ENCODE data around the gene RRM1. TPM values are rescaled to one million over a fixed set of nuclear protein-coding genes. Genes with fewer than 3 reads are reported as not detected.
"Not testable (repeated sequence)": the region's sequence is repeated elsewhere in the genome, so short reads cannot be mapped to it uniquely, and the experiment has no call there.

RRM1 gene
- total and polyA plus RNA-seq, 8 donors: 3.3 to 27.8 (median 17.8) TPM

DNA sequence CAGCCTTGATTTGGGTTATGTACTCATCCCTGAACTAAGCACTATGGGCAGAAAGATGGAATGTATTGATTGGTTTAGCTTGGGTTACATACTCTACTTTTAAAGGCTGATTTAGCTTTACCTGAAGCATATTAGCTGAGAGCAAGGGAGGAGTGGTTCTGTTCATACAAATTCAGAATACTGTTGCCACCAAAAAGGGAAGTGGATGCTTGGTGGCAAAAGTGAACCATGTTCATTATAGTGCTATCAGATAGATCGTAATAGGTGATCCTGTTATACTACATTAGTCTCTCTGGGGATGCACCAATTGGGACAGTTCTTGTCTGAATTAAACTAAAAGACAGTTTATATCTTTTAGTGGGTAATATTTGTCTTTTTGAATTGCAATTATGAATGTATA lies 44.5 kb upstream of the RRM1 start:
- Histone ChIP-seq H3K27ac (no peak overlapping the region), H3K9me3 (no peaks in the 10 kb centered on the region), H3K36me3 (no peaks in the 10 kb centered on the region), H3K4me3 (no peak overlapping the region), H3K4me1 (no peaks in the 10 kb centered on the region), H3K27me3 (no peaks in the 10 kb centered on the region)
- 95 to 100% methylated on average over 1 of the region's 1 CpG for WGBS, 2 donors
- intact Hi-C loops (cut with DNase I): no loop called here
- FAIRE-seq (no peak), ATAC-seq (no peak), DNase-seq (no peak)
- no peak for TF ChIP-seq CTCF (IDR thresholded peaks at IDR 0.05)

- H3K4me1 ChIP-seq; H3K4me3 ChIP-seq; ATAC-seq; H3K27ac ChIP-seq; intact Hi-C loops (cut with DNase I); H3K36me3 ChIP-seq; DNase-seq; H3K27me3 ChIP-seq; FAIRE-seq; H3K9me3 ChIP-seq: not testable (repeated sequence)
- 84 to 99% methylated on average over 4 of the region's 4 CpGs for WGBS, 2 donors
Measured at GRCh38 chr11:4053200-4053599, 41.4 kb upstream of the RRM1 start.

- DNase-seq (no peak), FAIRE-seq (no peak), ATAC-seq (no peak)
- H3K27ac ChIP-seq: no peak overlapping the region
- H3K36me3 ChIP-seq: no peaks in the 10 kb centered on the region
- no peaks in the 10 kb centered on the region for H3K4me1 ChIP-seq
- TF ChIP-seq CTCF (IDR thresholded peaks at IDR 0.05): no peak
- intact Hi-C loops (cut with DNase I): no loop called here
- no peaks in the 10 kb centered on the region for H3K9me3 ChIP-seq
- no peaks in the 10 kb centered on the region for H3K27me3 ChIP-seq
- WGBS, 2 donors: 86 to 90% methylated on average over 1 of the region's 1 CpG
- H3K4me3 ChIP-seq: no peak overlapping the region
Measured at GRCh38 chr11:4054643-4055042, 40.0 kb upstream of the RRM1 start.

DNA sequence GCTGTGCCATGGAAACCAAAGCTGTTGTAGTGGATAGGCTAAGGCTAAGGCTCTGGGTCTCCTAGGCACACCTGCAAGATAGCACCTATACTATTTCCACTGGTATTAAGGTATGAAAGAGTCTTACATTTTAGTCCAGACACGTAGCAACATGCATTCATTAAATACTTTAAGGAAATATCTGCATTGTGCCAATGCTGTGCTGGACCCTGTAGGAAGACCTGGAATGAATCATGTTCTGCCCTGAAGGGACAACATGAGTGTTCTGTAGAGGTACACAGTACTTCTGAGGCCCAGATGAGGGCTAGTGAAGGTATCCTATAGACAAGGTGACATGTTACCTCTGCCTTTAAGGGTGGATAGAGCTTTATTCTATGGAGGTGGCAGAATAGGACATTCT lies 35.2 kb upstream of the RRM1 start:
- Histone ChIP-seq H3K4me3 (no peak overlapping the region), H3K9me3 (no peaks in the 10 kb centered on the region), H3K4me1 (no peaks in the 10 kb centered on the region), H3K27ac (no peak overlapping the region), H3K27me3 (no peaks in the 10 kb centered on the region), H3K36me3 (peaks cover 0 to 6% (median 0%) of the 10 kb centered on the region in 3 donors)
- ATAC-seq (no peak), DNase-seq (no peak), FAIRE-seq (no peak)
- 88 to 93% methylated on average over 1 of the region's 1 CpG for WGBS, 2 donors
- intact Hi-C loops (cut with DNase I): no loop called here
- no peak for TF ChIP-seq CTCF (IDR thresholded peaks at IDR 0.05)

GRCh38 chr11:4060182-4060923 lies 34.2 kb upstream of the RRM1 start:
- WGBS, 2 donors: 44 to 45% methylated on average over 4 of the region's 4 CpGs
- no peak for FAIRE-seq
- Histone ChIP-seq H3K9me3 (no peaks in the 10 kb centered on the region), H3K4me3 (no peak overlapping the region), H3K27ac (no peak overlapping the region), H3K27me3 (no peaks in the 10 kb centered on the region), H3K4me1 (no peaks in the 10 kb centered on the region), H3K36me3 (peaks cover 0 to 6% (median 0%) of the 10 kb centered on the region in 3 donors)
- TF ChIP-seq CTCF (IDR thresholded peaks at IDR 0.05): no peak
- peak in 3 of 4 donors; percentile 46 to 53 (median 51) for ATAC-seq
- intact Hi-C loops (cut with DNase I): no loop called here
- DNase-seq: no peak
